Activated naive CD8-positive, alpha-beta T cell (primary cell): ENCODE data around the gene FBXO2.

ENCODE experiments used
- H3K27ac Mint-ChIP-seq: one replicate; pipeline ENCODE4 v1.8.0; 2021; ENCODE audit warnings: mixed read lengths
- H3K27me3 Mint-ChIP-seq: one replicate; pipeline ENCODE4 v1.8.0; 2021; ENCODE audit warnings: mixed read lengths
- H3K36me3 Mint-ChIP-seq: one replicate; pipeline ENCODE4 v1.8.0; 2021; ENCODE audit warnings: mixed read lengths
- H3K4me1 Mint-ChIP-seq: one replicate; pipeline ENCODE4 v1.8.0; 2021; ENCODE audit warnings: low read depth, mixed read lengths
- H3K4me3 Mint-ChIP-seq: one replicate; pipeline ENCODE4 v1.8.0; 2021; ENCODE audit warnings: mild to moderate bottlenecking, mixed read lengths
- H3K9me3 Mint-ChIP-seq: one replicate; pipeline ENCODE4 v1.8.0; 2021; ENCODE audit warnings: low read depth, mixed read lengths

Gene FBXO2

DNA sequence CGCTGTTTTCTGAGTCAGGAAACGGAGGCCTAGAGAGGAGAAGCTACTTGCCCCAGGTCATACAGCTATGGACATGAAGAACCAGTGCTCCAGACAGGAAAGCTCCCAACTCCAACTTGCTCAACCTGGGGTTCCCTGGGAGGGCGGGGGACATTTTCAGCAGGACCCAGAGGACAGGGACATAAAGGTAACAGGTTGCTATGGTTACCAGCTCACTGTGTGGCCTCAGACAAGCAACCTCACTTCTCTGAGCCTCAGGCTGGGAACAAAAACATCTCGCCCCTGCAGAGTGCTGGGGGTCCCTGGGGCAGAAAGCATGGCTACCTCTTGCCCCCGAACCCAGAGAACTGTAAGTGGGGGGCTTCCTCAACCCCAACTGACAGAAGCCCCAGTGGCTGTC is 16.1 kb downstream of the FBXO2 start:
- Mint-ChIP-seq H3K27me3 (peaks cover 6% of the 10 kb centered on the region), H3K4me1 (peaks cover 1% of the 10 kb centered on the region), H3K27ac (no peak overlapping the region), H3K36me3 (no peaks in the 10 kb centered on the region), H3K9me3 (no peaks in the 10 kb centered on the region), H3K4me3 (no peak overlapping the region)

DNA sequence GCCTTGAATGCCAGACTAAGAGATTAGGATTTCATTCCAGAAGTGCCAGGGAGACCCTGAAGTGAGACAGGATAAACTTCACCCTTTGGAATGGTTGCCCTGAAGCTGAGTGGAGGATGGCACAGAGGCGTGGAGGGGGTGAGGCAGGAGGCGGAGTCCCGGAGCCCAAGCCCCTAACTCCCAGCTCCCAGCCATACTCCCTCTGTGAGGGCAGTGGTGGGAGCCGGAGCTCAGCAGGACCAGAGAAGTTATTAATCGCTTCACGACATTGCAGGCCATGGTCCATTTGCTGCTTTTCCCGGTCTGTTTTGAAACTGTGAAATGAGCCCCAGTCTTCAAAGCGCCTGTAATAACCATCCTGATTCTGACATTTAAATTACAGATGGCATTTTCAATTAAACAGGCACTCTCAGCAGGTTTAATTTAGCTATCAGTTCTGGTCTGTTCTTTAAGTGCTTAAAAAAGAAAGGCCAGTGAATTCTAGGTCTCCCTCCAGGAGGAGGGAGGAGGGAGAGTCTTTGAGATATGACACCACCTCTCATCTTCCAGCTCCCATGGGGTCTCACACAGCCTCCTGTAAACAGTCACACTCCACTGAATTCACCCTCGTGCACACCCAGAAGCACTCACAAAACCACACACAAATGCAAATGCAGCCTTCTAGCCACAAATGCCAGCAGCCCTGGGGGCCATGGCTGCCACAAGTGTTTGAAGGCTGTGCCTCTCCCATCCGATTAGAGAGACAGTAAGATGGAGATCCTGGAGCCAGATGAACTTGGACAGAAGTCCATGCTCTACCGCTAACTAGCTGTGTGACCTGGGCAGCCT is 19.6 kb downstream of the FBXO2 start:
- no peak overlapping the region for H3K4me3 Mint-ChIP-seq
- no peaks in the 10 kb centered on the region for H3K4me1 Mint-ChIP-seq
- H3K27me3 Mint-ChIP-seq = peaks cover 6% of the 10 kb centered on the region
- H3K27ac Mint-ChIP-seq = no peak overlapping the region
- H3K9me3 Mint-ChIP-seq = no peaks in the 10 kb centered on the region
- no peaks in the 10 kb centered on the region for H3K36me3 Mint-ChIP-seq

DNA sequence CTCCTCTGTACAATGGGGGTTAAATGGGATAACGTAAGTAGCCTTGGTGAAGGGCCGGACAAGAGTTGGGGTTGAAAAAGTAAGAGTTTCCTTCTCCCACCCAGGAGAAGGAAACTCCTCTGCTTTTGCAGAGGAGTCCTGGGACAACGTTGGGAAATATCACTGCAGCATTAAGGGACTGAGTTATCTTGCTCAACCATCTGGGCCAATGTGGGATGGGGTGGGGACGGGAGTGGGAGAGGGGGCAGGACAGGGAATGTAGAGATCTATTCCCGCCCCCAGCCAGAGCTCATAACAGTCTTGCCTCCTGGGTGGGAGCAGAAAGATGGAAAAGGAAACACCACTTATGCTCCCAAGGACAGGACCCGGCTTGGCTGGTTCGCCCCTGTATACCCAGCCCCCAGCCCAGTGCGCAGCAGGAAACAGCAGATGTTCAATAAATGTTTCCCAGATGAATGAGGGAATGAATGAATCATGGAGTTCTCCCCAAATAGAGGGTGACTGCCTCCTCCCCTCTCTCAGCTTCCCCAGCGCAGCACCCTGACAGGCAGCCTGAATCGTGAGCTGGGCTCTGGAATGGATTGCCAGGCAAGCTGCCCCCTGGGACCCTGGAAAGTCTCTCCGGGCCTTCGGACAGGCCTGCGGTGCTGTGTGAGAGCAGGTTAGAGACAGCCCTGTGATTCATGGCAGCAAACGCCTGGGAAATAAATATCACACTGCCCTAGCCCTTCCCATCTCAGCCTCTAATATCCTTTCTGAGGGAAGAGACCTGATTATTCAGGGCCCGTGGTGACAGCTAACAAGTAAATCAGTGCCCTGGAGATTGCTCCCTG is 24.8 kb downstream of the FBXO2 start:
- no peaks in the 10 kb centered on the region for H3K36me3 Mint-ChIP-seq
- H3K27ac Mint-ChIP-seq = no peak overlapping the region
- peaks cover 4% of the 10 kb centered on the region for H3K27me3 Mint-ChIP-seq
- no peaks in the 10 kb centered on the region for H3K4me1 Mint-ChIP-seq
- no peak overlapping the region for H3K4me3 Mint-ChIP-seq
- H3K9me3 Mint-ChIP-seq = no peaks in the 10 kb centered on the region

DNA sequence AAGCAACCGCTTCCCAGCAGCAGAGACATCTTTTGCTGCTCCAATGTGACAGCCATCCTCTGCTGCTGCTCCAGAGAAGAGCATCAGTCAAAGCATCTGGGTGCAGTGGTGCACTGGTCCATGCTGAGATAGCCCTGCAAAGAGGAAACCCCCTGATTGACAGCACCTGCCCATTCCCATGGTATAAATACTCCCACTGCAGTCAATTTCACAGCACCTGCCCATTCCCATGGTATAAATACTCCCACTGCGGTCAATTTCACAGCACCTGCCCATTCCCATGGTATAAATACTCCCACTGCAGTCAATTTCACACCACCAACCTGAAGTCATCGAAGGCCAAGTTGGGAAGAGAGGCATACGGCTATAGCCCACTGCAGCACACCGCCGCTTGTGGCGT is 25.5 kb downstream of the FBXO2 start:
- Mint-ChIP-seq H3K27me3 (peaks cover 4% of the 10 kb centered on the region), H3K4me1 (no peaks in the 10 kb centered on the region), H3K36me3 (no peaks in the 10 kb centered on the region), H3K27ac (no peak overlapping the region), H3K9me3 (no peaks in the 10 kb centered on the region), H3K4me3 (no peak overlapping the region)

DNA sequence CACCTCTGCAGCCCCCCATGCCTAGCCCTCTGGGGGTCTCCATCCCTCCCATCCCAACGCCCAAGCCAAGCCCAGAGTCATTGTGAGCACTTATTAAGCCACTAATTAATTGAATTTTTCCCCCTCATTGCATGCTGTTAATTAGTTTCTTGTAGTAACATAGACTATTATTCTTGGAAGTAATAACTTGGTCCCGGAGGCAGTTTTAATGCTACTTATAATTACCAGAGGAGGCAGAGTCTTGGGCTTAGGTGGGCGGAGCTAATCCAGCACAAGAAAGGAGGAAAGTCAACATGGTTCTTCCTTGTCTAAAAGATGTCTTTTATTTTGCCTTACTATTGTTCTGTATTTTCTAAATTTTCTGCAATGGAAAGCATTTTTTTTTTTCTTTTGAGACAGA is 27.7 kb downstream of the FBXO2 start:
- Mint-ChIP-seq H3K4me3 (no peak overlapping the region), H3K27ac (no peak overlapping the region), H3K27me3 (peaks cover 7% of the 10 kb centered on the region), H3K36me3 (no peaks in the 10 kb centered on the region), H3K9me3 (no peaks in the 10 kb centered on the region), H3K4me1 (no peaks in the 10 kb centered on the region)

DNA sequence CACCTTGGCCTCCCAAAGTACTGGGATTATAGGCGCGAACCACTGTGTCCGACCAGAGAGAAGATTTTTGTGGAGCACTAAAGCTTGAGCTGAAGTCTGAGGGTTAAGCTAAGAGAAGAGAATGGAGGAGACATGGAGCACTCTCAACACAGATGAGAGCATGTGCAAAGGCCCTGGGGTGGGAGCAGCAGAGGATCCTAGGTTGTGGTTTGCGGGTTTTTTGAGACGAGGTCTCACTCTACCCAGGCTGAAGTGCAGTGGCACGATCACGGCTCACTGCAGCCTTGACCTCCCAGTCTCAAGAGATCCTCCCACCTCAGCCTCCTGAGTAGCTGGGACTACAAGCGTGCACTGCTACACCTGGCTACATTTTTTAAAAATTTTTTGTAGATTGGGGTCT is 30.5 kb downstream of the FBXO2 start:
- Mint-ChIP-seq H3K4me3 (no peak overlapping the region), H3K4me1 (no peaks in the 10 kb centered on the region), H3K27me3 (peaks cover 8% of the 10 kb centered on the region), H3K36me3 (no peaks in the 10 kb centered on the region), H3K9me3 (no peaks in the 10 kb centered on the region), H3K27ac (no peak overlapping the region)

DNA sequence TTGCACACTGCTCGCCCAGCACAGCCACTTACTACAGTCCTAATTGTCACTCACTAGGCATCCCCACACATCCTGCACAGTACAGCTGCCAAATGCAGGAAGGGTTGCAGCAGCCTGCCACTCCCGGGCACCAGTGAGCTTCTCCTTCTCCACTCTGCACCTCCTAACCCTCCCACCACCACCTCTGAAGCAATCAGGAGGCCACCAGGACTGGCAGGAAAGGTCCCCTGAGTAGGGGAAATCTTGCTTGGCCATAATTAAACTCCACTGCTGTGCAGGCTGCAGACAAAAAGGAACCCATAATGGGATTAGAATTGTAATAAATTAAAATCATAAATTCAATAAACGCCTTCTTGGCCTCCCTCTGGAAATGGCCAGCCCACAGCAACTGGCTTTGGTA is 31.8 kb downstream of the FBXO2 start:
- peaks cover 8% of the 10 kb centered on the region for H3K27me3 Mint-ChIP-seq
- H3K9me3 Mint-ChIP-seq = no peaks in the 10 kb centered on the region
- H3K36me3 Mint-ChIP-seq = no peaks in the 10 kb centered on the region
- no peaks in the 10 kb centered on the region for H3K4me1 Mint-ChIP-seq
- H3K27ac Mint-ChIP-seq = no peak overlapping the region
- no peak overlapping the region for H3K4me3 Mint-ChIP-seq

DNA sequence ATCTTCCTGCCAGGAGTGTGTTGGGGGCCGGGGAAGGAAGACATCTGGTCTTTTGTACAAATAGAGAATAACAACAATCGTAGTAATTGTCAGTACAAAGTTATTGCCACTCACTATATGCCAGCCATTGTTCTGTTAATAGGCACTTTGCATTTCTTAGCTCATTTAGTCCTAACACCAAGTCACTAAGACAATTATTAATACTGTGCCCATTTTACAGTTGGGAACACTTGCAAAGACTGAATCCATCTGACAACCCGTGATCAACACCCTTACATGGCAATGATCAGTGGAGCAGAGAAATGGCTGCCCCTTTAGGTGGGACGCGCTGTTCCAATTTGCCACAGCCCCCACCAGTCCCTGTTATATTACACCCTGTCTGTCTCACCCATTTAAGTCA is 33.3 kb downstream of the FBXO2 start:
- Mint-ChIP-seq H3K9me3 (no peaks in the 10 kb centered on the region), H3K27me3 (peaks cover 7% of the 10 kb centered on the region), H3K4me1 (no peaks in the 10 kb centered on the region)

DNA sequence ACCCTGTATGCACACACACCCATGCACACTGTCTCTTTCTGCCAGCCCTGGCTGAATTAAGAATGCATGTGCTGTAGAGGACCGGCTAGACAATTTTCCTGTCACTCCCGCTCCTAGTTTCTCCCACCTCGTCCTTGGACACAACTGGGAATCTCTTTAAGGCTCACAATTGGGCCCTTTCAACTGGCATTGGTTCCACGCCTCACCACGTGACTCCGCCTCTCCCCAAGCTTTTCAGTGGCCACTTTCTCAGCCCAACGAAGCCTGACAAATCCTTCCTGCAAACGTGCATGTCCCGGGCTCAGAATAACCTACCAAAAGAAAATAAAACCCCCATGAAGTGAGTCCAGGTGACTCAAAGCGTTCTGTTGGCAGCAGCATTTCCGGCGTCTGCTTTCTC is 33.8 kb downstream of the FBXO2 start:
- Mint-ChIP-seq H3K4me3 (no peak overlapping the region), H3K36me3 (no peaks in the 10 kb centered on the region), H3K27me3 (peaks cover 5% of the 10 kb centered on the region), H3K4me1 (no peaks in the 10 kb centered on the region), H3K9me3 (no peaks in the 10 kb centered on the region), H3K27ac (no peak overlapping the region)

More for the DNA sequence above, 33.3 kb downstream of the FBXO2 start:
- Mint-ChIP-seq H3K36me3 (no peaks in the 10 kb centered on the region), H3K4me3 (no peak overlapping the region), H3K27ac (no peak overlapping the region)

DNA sequence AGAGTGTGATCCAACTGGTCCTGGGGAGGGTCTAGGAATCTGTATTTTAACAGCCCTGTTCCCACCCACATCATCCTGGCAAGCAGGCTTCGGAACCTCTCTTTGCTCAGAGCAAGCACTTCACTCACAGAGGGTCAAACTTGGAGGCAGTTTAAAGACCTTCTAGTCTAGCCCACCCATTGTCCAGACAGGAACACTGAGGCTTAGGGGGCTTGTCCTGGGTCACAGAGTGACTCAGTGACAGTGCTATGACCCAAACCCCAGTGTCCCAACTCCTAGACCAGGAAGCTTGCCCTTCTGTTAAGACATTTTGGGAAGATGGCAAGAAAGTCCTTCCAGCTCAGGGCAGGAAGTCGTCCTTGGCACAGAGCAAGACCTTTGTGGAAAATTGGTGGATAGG is 36.5 kb downstream of the FBXO2 start:
- no peak overlapping the region for H3K4me3 Mint-ChIP-seq
- no peak overlapping the region for H3K27ac Mint-ChIP-seq
- no peaks in the 10 kb centered on the region for H3K9me3 Mint-ChIP-seq

DNA sequence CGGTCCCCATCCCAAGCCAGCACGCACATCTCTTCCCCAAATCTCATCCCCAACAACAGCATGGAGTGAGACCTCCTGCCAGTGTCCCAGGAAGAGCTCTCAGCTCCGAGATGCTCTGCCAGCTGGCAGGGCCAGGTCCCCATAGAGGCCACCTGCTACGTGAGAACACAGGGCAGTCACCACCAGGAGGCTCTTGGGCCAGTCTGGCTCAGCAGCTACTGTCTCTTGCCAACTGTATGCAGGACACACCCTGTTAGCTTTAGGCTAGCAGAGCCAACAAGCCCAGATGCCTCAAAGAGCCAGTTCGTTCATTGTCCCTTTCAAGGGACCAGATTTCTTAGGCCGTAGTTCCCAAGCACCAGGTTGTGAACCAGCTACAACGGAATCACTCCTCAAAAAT is 36.9 kb downstream of the FBXO2 start:
- no peak overlapping the region for H3K4me3 Mint-ChIP-seq
- no peak overlapping the region for H3K27ac Mint-ChIP-seq
- no peaks in the 10 kb centered on the region for H3K9me3 Mint-ChIP-seq
- H3K27me3 Mint-ChIP-seq = peaks cover 4% of the 10 kb centered on the region
- no peaks in the 10 kb centered on the region for H3K36me3 Mint-ChIP-seq
- H3K4me1 Mint-ChIP-seq = no peaks in the 10 kb centered on the region

More for the DNA sequence above, 36.5 kb downstream of the FBXO2 start:
- Mint-ChIP-seq H3K36me3 (no peaks in the 10 kb centered on the region), H3K27me3 (peaks cover 4% of the 10 kb centered on the region), H3K4me1 (no peaks in the 10 kb centered on the region)

DNA sequence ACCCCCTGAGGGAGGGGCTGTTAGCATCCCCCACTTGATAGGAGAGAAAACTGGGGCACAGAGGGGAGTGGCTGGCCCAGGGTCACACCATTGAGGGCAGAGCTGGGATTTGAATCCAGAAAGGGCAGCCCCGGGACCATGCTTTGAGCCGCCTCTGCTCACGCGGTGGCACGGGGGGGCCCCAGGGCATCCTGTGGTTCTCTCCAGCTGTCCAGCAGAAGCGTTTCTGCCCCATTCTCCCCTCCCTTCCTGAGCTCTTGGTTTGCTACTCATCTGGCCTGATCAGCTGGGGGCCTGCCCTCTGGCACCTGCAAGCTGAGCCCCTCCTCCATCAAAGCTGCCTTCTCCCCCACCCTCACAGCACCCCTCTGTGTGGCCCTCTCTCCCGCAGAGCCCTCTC is 37.5 kb downstream of the FBXO2 start:
- H3K4me3 Mint-ChIP-seq = no peak overlapping the region
- no peaks in the 10 kb centered on the region for H3K4me1 Mint-ChIP-seq
- H3K36me3 Mint-ChIP-seq = no peaks in the 10 kb centered on the region
- H3K9me3 Mint-ChIP-seq = no peaks in the 10 kb centered on the region
- H3K27me3 Mint-ChIP-seq = peaks cover 2% of the 10 kb centered on the region
- no peak overlapping the region for H3K27ac Mint-ChIP-seq

DNA sequence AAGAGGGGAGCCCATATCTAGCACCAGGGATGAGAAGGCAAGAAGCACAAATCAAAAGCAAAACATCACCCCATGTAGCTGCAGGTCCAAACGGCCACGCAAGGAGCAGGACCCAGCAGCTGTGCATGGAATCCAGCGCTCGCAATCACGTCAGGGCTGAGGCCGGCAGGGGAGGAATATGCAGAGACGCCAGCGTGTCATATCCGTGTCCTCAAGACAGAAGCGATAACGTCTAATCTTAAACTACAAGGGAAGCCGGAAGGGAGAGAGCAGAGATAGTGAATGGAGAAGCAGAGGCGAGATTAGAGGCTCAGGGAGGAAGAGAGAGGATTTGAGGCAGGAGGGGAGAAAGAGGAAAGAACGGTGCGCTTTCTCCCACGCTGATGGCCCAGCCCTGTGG is 39.1 kb downstream of the FBXO2 start:
- Mint-ChIP-seq H3K36me3 (no peaks in the 10 kb centered on the region), H3K4me1 (no peaks in the 10 kb centered on the region), H3K9me3 (no peaks in the 10 kb centered on the region), H3K27me3 (peaks cover 2% of the 10 kb centered on the region), H3K4me3 (no peak overlapping the region), H3K27ac (no peak overlapping the region)

DNA sequence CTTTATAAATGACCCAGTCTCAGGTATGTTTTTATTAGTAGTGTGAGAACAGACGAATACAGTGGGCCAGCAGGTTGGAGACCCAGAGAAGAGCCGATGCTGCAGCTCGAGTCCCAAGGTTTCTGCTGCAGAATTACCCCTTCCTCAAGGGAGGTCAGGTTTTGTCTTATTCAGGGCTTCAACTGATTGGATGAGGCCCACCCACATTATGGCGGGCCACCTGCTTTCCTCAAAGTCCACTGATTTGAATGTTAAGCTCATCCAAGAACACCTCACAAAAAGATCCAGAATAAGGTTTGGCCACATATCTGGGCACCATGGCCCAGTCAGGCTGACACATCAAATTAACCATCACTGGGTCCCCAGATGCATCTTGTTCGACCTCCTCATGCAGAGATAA is 40.9 kb downstream of the FBXO2 start:
- Mint-ChIP-seq H3K36me3 (no peaks in the 10 kb centered on the region), H3K9me3 (no peaks in the 10 kb centered on the region), H3K27ac (no peak overlapping the region), H3K4me3 (no peak overlapping the region), H3K27me3 (peaks cover 1% of the 10 kb centered on the region), H3K4me1 (no peaks in the 10 kb centered on the region)

DNA sequence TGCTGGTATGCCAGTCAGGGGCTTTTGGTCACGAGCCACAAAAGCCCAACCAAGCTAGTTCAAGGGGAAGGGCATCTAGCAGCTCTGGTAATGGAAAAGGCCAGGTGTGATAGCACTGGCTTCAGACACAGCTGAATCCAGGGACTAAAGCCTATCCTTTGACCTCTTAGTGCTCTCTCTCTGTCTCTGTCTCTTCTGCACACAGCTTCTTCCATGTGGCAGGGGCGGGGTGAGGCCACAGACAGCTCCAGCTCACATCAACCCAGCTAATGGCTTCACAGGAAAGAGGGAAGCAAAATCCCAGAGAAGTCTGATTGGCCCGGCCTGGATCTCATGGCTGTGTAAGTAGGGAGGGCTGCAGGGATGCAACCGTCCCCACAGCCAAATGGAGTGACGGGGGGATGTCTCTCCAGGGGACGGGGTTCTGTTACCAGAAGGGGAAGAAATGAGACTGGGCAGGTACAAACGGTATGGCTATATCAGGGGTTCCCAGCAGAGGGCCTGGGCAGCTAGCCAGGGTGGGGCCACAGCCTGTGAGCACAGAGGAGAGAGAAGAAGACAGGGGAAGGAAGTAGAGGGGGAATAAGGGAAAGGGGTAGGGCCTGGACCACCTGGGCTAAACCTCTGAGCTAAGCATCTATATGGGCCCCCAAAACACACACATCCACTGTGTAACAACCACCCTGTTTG is 42.4 kb downstream of the FBXO2 start:
- H3K36me3 Mint-ChIP-seq = no peaks in the 10 kb centered on the region
- H3K9me3 Mint-ChIP-seq = no peaks in the 10 kb centered on the region
- no peak overlapping the region for H3K27ac Mint-ChIP-seq
- no peaks in the 10 kb centered on the region for H3K4me1 Mint-ChIP-seq
- no peaks in the 10 kb centered on the region for H3K27me3 Mint-ChIP-seq
- no peak overlapping the region for H3K4me3 Mint-ChIP-seq
